Stimulated activated naive CD8-positive, alpha-beta T cell treated with anti-CD3 and anti-CD28 coated beads, Interleukin-15, amount 100 ng/mL, for 72 hours (primary cell): ENCODE data around the gene SIL1.
"Not testable (repeated sequence)": the region's sequence is repeated elsewhere in the genome, so short reads cannot be mapped to it uniquely, and the experiment has no call there.

Source experiments
- ATAC-seq: fragments of 150-1000 bp; cut with Tn5 transposase; 2 replicates; pipeline ENCODE4 v1.10.0; 2021; ENCODE audit warnings: mild to moderate bottlenecking, moderate library complexity
- DNase-seq, 2 donors: peaks; one replicate each; pipeline ENCODE4 v3.0.0; 2021 to 2022
- H3K27ac Mint-ChIP-seq, 2 donors: one replicate each; pipeline ENCODE4 v1.8.0; 2022; ENCODE audit warnings: mild to moderate bottlenecking in 2 of 2, mixed read lengths in 2 of 2, moderate library complexity in 2 of 2
- H3K27me3 Mint-ChIP-seq: one replicate; pipeline ENCODE4 v1.8.0; 2022; ENCODE audit warnings: mixed read lengths
- H3K4me1 Mint-ChIP-seq: one replicate; pipeline ENCODE4 v1.8.0; 2022; ENCODE audit warnings: mild to moderate bottlenecking, mixed read lengths
- H3K4me3 Mint-ChIP-seq, 2 donors: one replicate each; pipeline ENCODE4 v1.8.0; 2022; ENCODE audit warnings: mild to moderate bottlenecking in 2 of 2, mixed read lengths in 2 of 2, moderate library complexity in 1 of 2
- H3K9me3 Mint-ChIP-seq, 2 donors: one replicate each; pipeline ENCODE4 v1.8.0; 2022; ENCODE audit warnings: mixed read lengths in 2 of 2

SIL1 gene

DNA sequence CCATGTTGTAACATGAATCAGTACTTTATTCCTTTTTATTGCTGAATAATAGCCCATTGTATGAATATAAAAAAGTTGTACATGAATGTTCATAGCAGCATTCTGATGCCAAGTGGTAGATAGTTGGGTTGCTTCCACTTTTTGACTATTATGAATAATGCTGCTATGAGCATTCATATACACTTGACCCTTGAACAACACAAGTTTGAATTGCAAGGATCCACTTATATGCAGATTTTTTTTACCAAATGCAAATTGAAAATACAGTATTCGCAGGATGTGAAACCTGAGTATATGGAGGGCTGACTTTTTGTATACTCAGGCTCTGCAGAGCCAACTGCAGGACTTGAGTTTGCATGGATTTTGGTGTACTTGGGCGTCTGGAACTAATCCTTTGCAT lies 14.7 kb upstream of the SIL1 start:
- peak overlapping the region in 1 of 2 donors; percentile 76 for H3K27ac Mint-ChIP-seq

DNA sequence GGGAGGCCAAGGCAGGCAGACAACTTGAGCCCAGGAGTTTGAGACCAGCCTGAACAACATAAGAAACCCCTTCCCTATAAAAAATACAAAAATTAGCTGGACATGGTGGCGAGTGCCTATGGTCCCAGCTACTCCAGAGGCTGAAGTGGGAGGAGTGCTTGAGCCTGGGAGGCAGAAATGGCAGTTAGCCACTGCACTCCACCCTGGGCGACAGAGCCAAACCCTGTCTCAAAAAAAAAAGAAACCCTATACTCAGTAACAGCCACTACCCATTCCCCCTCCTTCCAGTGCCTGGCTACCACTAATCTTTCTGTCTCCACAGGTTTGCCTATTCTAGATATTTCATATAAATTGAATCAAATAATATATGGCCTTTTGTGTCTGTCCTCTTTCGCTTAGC lies 14.3 kb upstream of the SIL1 start:
- no peak for ATAC-seq
- no peaks in the 10 kb centered on the region for H3K9me3 Mint-ChIP-seq

More for the DNA sequence above, 14.7 kb upstream of the SIL1 start:
- no peak overlapping the region for H3K4me3 Mint-ChIP-seq
- peaks cover 11% of the 10 kb centered on the region for H3K4me1 Mint-ChIP-seq
- DNase-seq (no peak), ATAC-seq (no peak)
- H3K9me3 Mint-ChIP-seq = no peaks in the 10 kb centered on the region
- no peaks in the 10 kb centered on the region for H3K27me3 Mint-ChIP-seq

GRCh38 chr5:139210585-139210984 lies 12.4 kb upstream of the SIL1 start:
- Mint-ChIP-seq H3K9me3 (no peaks in the 10 kb centered on the region), H3K4me1 (peaks cover 11% of the 10 kb centered on the region), H3K27me3 (no peaks in the 10 kb centered on the region), H3K4me3 (no peak overlapping the region), H3K27ac (no peak overlapping the region)
- ATAC-seq (no peak), DNase-seq (no peak)

More for the DNA sequence above, 14.3 kb upstream of the SIL1 start:
- H3K27me3 Mint-ChIP-seq = no peaks in the 10 kb centered on the region
- DNase-seq = no peak
- peak overlapping the region in 1 of 2 donors; percentile 76 for H3K27ac Mint-ChIP-seq
- H3K4me1 Mint-ChIP-seq = peaks cover 11% of the 10 kb centered on the region
- no peak overlapping the region for H3K4me3 Mint-ChIP-seq

GRCh38 chr5:139207297-139208000 lies 9.3 kb upstream of the SIL1 start:
- Mint-ChIP-seq H3K4me3 (no peak overlapping the region), H3K27ac (no peak overlapping the region), H3K27me3 (no peaks in the 10 kb centered on the region), H3K9me3 (no peaks in the 10 kb centered on the region), H3K4me1 (peaks cover 10% of the 10 kb centered on the region)
- ATAC-seq (no peak), DNase-seq (no peak)

DNA sequence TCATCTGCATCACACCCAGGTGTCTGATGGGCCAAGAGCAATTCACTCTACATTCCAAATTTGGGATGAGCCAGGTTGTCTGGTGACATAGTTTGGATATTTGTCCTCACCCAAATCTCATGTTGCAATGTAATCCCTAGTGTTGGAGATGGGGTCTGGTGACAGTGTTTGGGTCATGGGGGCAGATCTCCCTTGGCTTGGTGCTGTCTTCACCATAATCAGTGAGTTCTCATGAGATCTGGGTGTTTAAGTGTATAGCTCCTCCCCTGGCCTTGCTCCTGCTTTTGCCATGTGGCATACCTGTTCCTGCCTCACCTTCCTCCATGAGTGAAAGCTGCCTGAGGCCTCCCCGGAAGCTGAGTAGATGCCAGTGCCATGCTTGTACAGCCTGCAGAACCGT lies 7.4 kb upstream of the SIL1 start:
- Mint-ChIP-seq H3K27me3 (peaks cover 7% of the 10 kb centered on the region), H3K27ac (no peak overlapping the region), H3K4me1 (peaks cover 10% of the 10 kb centered on the region), H3K9me3 (no peaks in the 10 kb centered on the region), H3K4me3 (no peak overlapping the region)
- DNase-seq (no peak), ATAC-seq (no peak)

GRCh38 chr5:139205124-139205523 lies 7.0 kb upstream of the SIL1 start:
- DNase-seq = no peak
- Mint-ChIP-seq H3K27ac (no peak overlapping the region), H3K9me3 (no peaks in the 10 kb centered on the region), H3K4me3 (no peak overlapping the region), H3K4me1 (peaks cover 10% of the 10 kb centered on the region), H3K27me3 (peaks cover 7% of the 10 kb centered on the region)
- ATAC-seq = no peak

GRCh38 chr5:139204196-139204595 lies 6.0 kb upstream of the SIL1 start:
- H3K9me3 Mint-ChIP-seq = no peaks in the 10 kb centered on the region
- ATAC-seq = no peak

GRCh38 chr5:139199321-139199720 lies 1.2 kb upstream of the SIL1 start:
- Mint-ChIP-seq H3K9me3 (no peaks in the 10 kb centered on the region), H3K27me3 (peaks cover 7% of the 10 kb centered on the region), H3K4me1 (peaks cover 31% of the 10 kb centered on the region), H3K27ac (no peak overlapping the region), H3K4me3 (no peak overlapping the region)
- no peak for DNase-seq
- no peak for ATAC-seq

More at GRCh38 chr5:139204196-139204595, 6.0 kb upstream of the SIL1 start:
- H3K4me1 Mint-ChIP-seq = peaks cover 10% of the 10 kb centered on the region
- no peak for DNase-seq
- H3K27ac Mint-ChIP-seq = no peak overlapping the region
- H3K4me3 Mint-ChIP-seq = no peak overlapping the region
- peaks cover 7% of the 10 kb centered on the region for H3K27me3 Mint-ChIP-seq

DNA sequence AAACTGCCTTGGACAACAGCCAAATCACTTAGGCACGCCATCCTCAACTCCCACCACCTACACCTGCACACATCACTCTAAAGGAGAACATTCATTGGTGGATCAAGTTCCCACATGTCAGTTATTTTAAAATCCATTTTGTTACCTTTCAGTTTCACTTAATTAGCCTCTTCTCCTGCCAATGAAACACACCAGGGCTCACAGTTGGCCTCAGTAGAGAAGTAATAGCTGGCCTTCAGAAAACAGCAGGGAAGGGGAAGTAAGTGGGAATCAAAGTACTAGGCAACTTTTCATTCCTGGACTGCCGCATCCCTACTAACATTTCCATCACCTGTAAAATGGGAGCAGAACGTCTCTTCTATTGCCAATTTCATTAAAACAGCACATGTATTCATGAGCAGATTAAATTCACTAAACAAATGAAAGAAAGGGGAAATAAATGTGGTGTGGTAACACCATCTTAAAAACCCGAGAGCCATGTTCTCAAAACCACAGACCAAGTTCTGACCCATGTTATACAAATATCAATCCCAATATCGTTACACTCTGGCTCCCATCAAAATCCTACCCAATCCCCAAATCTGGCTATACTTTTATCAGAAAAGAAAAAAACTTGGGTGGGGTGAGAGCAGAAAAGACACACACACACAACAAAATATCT lies 1.7 kb downstream of the SIL1 start:
- no peaks in the 10 kb centered on the region for H3K27me3 Mint-ChIP-seq
- H3K4me1 Mint-ChIP-seq = peaks cover 31% of the 10 kb centered on the region
- H3K9me3 Mint-ChIP-seq = no peaks in the 10 kb centered on the region
- DNase-seq (no peak), ATAC-seq (no peak)
- H3K4me3 Mint-ChIP-seq = peak overlapping the region; percentile 94 to 99
- peak overlapping the region; percentile 13 to 98 for H3K27ac Mint-ChIP-seq

DNA sequence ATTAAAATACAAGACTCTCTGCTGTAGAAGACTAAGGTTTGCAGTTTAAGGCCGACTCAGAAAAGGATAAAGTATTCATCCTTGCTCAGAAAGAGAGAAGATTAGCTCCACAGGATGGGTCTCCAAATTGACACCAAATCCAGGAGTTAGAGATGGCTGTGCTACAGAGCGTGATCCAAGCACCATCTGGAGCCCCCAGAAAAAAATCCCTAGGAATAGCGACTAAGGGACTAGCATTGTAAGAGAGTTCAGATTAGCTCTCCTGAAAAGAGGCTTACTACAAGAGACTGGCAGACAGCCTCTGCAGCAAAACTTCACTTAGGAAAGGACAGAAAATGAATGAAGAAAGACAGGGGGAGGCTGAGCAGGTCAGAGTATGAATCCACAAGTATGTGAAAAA lies 3.7 kb downstream of the SIL1 start:
- ATAC-seq = no peak
- Mint-ChIP-seq H3K4me1 (peaks cover 31% of the 10 kb centered on the region), H3K9me3 (no peaks in the 10 kb centered on the region), H3K27me3 (no peaks in the 10 kb centered on the region), H3K4me3 (no peak overlapping the region), H3K27ac (peak overlapping the region in 1 of 2 donors; percentile 47)
- DNase-seq = no peak

DNA sequence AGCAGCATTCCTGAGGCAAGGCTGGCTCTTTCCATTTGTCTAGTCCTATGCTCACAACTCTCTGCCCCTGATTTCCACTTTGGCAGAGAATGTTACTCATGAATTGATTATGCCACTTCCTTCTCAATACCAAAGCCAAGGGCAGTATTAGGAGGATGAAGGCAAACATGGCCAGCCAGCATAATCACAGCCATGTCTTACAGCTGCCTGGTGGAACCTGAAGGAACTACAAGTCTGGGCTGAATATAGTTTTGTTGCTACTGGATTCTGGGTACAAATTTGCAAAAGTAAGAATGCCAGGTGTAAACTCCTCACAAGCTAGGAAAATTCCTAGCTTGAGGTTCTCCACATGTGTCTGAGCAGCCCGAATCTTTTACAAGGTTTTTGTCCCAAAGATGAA lies 4.2 kb downstream of the SIL1 start:
- ATAC-seq = no peak
- H3K27ac Mint-ChIP-seq = peak overlapping the region in 1 of 2 donors; percentile 76
- H3K4me1 Mint-ChIP-seq = peaks cover 31% of the 10 kb centered on the region
- no peak overlapping the region for H3K4me3 Mint-ChIP-seq
- H3K9me3 Mint-ChIP-seq = no peaks in the 10 kb centered on the region
- no peaks in the 10 kb centered on the region for H3K27me3 Mint-ChIP-seq
- DNase-seq = no peak

GRCh38 chr5:139192906-139193305 lies 5.3 kb downstream of the SIL1 start:
- H3K27me3 Mint-ChIP-seq, DNase-seq, H3K27ac Mint-ChIP-seq, H3K9me3 Mint-ChIP-seq, H3K4me3 Mint-ChIP-seq, ATAC-seq: not testable (repeated sequence)
- H3K4me1 Mint-ChIP-seq = peaks cover 25% of the 10 kb centered on the region

GRCh38 chr5:139191954-139192353 lies 6.2 kb downstream of the SIL1 start:
- H3K4me1 Mint-ChIP-seq = peaks cover 19% of the 10 kb centered on the region
- H3K27me3 Mint-ChIP-seq, H3K27ac Mint-ChIP-seq, ATAC-seq, DNase-seq, H3K4me3 Mint-ChIP-seq, H3K9me3 Mint-ChIP-seq: not testable (repeated sequence)

GRCh38 chr5:139190125-139190524 lies 8.0 kb downstream of the SIL1 start:
- Mint-ChIP-seq H3K27ac (no peak overlapping the region), H3K9me3 (no peaks in the 10 kb centered on the region), H3K4me1 (peaks cover 23% of the 10 kb centered on the region), H3K4me3 (no peak overlapping the region), H3K27me3 (no peaks in the 10 kb centered on the region)
- no peak for ATAC-seq
- no peak for DNase-seq

- H3K4me1 Mint-ChIP-seq = peaks cover 19% of the 10 kb centered on the region
- H3K9me3 Mint-ChIP-seq = no peaks in the 10 kb centered on the region
- no peak for DNase-seq
- no peak overlapping the region for H3K27ac Mint-ChIP-seq
- no peaks in the 10 kb centered on the region for H3K27me3 Mint-ChIP-seq
- no peak for ATAC-seq
- no peak overlapping the region for H3K4me3 Mint-ChIP-seq
Measured at GRCh38 chr5:139188558-139189270, 9.5 kb downstream of the SIL1 start.

- H3K9me3 Mint-ChIP-seq = no peaks in the 10 kb centered on the region
- ATAC-seq = no peak
- no peak overlapping the region for H3K27ac Mint-ChIP-seq
- H3K27me3 Mint-ChIP-seq = no peaks in the 10 kb centered on the region
- H3K4me3 Mint-ChIP-seq = no peak overlapping the region
- H3K4me1 Mint-ChIP-seq = peaks cover 22% of the 10 kb centered on the region
- DNase-seq = no peak
Measured at GRCh38 chr5:139186752-139187326, 11.3 kb downstream of the SIL1 start.
